HEK293T (cell line): ENCODE measurements around the gene ZBTB1.

Source experiments
- ELF4 ChIP-seq: fragments of 450-650 bp; IDR thresholded peaks from 2 replicates; pipeline ENCODE4 v1.6.1; 2017; ENCODE audit warnings: antibody characterized with exemption
- FOXM1 ChIP-seq: fragments of 450-650 bp; IDR thresholded peaks from 2 replicates; pipeline ENCODE4 v1.6.1; 2017; ENCODE audit warnings: mild to moderate bottlenecking, borderline replicate concordance
- NFRKB ChIP-seq: fragments of 450-650 bp; IDR thresholded peaks from 2 replicates; pipeline ENCODE4 v1.6.1; 2016; ENCODE audit warnings: mild to moderate bottlenecking, moderate library complexity
- SP1 ChIP-seq: fragments of 450-650 bp; IDR thresholded peaks from 2 replicates; pipeline ENCODE4 v1.6.1; 2017
- SUZ12 ChIP-seq: fragments of 450-650 bp; IDR thresholded peaks from 2 replicates; pipeline ENCODE4 v1.6.1; 2016; ENCODE audit warnings: mild to moderate bottlenecking
- ZNF384 ChIP-seq: fragments of 450-650 bp; IDR thresholded peaks from 2 replicates; pipeline ENCODE4 v1.6.1; 2016

- TF ChIP-seq FOXM1 (no peak), NFRKB (no peak), SUZ12 (no peak), ZNF384 (no peak), SP1 (no peak), ELF4 (no peak)
Measured at GRCh38 chr14:64496764-64497163, 7.8 kb upstream of the ZBTB1 start.
